WTC11 (cell line): ENCODE measurements around the gene CEP70. TPM values are rescaled to one million over a fixed set of nuclear protein-coding genes. Genes with fewer than 3 reads are reported as not detected.

Experiments used
- ATAC-seq: fragments of 200-7000 bp; cut with Tn5 transposase; 2 replicates; pipeline ENCODE4 v1.10.0; 2021; ENCODE audit warnings: mild to moderate bottlenecking, moderate library complexity
- CTCF ChIA-PET: fragments of 300-600 bp; sonication (Branson Sonifier 250); formaldehyde crosslinking; loops from one replicate; lab custom pipeline; 2021; ENCODE audit warnings: antibody characterized with exemption; lab: Charles Lee
- POLR2A ChIA-PET: fragments of 350-600 bp; sonication (Branson Sonifier 250); formaldehyde crosslinking; loops from one replicate; lab custom pipeline; 2021; ENCODE audit warnings: antibody characterized with exemption; lab: Charles Lee
- DNase-seq: peaks from one replicate; pipeline ENCODE4 v3.0.0; 2021; ENCODE audit warnings: low spot score
- H3K27ac Mint-ChIP-seq: 2 replicates; pipeline ENCODE4 v1.8.0; 2021; ENCODE audit warnings: mixed read lengths
- H3K27me3 Mint-ChIP-seq: 2 replicates; pipeline ENCODE4 v1.8.0; 2021; ENCODE audit warnings: low read depth, mild to moderate bottlenecking, moderate library complexity, mixed read lengths
- H3K36me3 Mint-ChIP-seq: 2 replicates; pipeline ENCODE4 v1.8.0; 2021; ENCODE audit warnings: mixed read lengths
- H3K4me1 Mint-ChIP-seq: 2 replicates; pipeline ENCODE4 v1.8.0; 2022; ENCODE audit warnings: mixed read lengths
- H3K4me3 Mint-ChIP-seq: 2 replicates; pipeline ENCODE4 v1.8.0; 2021; ENCODE audit warnings: mild to moderate bottlenecking, moderate library complexity, mixed read lengths
- H3K9me3 Mint-ChIP-seq: 2 replicates; pipeline ENCODE4 v1.8.0; 2021; ENCODE audit warnings: mixed read lengths
- ATF3 ChIP-seq: sonication (generic); formaldehyde crosslinking; conservative IDR thresholded peaks from 2 replicates; pipeline ENCODE4 v1.8.1; 2022; ENCODE audit warnings: mild to moderate bottlenecking, missing genetic modification reagents
- ELF4 ChIP-seq: sonication (generic); formaldehyde crosslinking; IDR thresholded peaks from 2 replicates; pipeline ENCODE4 v1.8.1; 2022; ENCODE audit warnings: low read depth, mild to moderate bottlenecking, moderate library complexity, missing genetic modification reagents
- EMX1 ChIP-seq: fragments of 250-450 bp; sonication (Bioruptor Pico); IDR thresholded peaks from 2 replicates; pipeline ENCODE4 v1.8.0; 2021; ENCODE audit warnings: mild to moderate bottlenecking
- ERG ChIP-seq: fragments of 250-450 bp; sonication (Bioruptor Pico); IDR thresholded peaks from 2 replicates; pipeline ENCODE4 v1.8.0; 2021; ENCODE audit warnings: mild to moderate bottlenecking
- ETV6 ChIP-seq: sonication (generic); formaldehyde crosslinking; IDR thresholded peaks from 2 replicates; pipeline ENCODE4 v1.8.1; 2022; ENCODE audit warnings: mild to moderate bottlenecking, missing genetic modification reagents
- FOXK1 ChIP-seq: sonication (generic); formaldehyde crosslinking; IDR thresholded peaks from 2 replicates; pipeline ENCODE4 v1.8.0; 2022; ENCODE audit warnings: mild to moderate bottlenecking, moderate library complexity, missing genetic modification reagents
- GABPB1 ChIP-seq: sonication (generic); formaldehyde crosslinking; IDR thresholded peaks from 2 replicates; pipeline ENCODE4 v1.8.1; 2023; ENCODE audit warnings: mild to moderate bottlenecking, missing genetic modification reagents
- JAZF1 ChIP-seq: fragments of 250-450 bp; sonication (Bioruptor Pico); IDR thresholded peaks from 2 replicates; pipeline ENCODE4 v1.9.0; 2021; ENCODE audit warnings: moderate library complexity, mild to moderate bottlenecking, inconsistent platforms
- JUN ChIP-seq: sonication (generic); formaldehyde crosslinking; IDR thresholded peaks from 2 replicates; pipeline ENCODE4 v1.8.0; 2023; ENCODE audit warnings: mild to moderate bottlenecking, missing genetic modification reagents
- NFYB ChIP-seq: sonication (generic); formaldehyde crosslinking; conservative IDR thresholded peaks from 2 replicates; pipeline ENCODE4 v1.8.0; 2022; ENCODE audit warnings: low read depth, missing genetic modification reagents
- NR2C2 ChIP-seq: sonication (generic); formaldehyde crosslinking; IDR thresholded peaks from 2 replicates; pipeline ENCODE4 v1.8.0; 2022; ENCODE audit warnings: mild to moderate bottlenecking, missing genetic modification reagents
- RORB ChIP-seq: fragments of 250-450 bp; sonication (Bioruptor Pico); IDR thresholded peaks from 2 replicates; pipeline ENCODE4 v1.9.0; 2021; ENCODE audit warnings: mild to moderate bottlenecking
- TEAD4 ChIP-seq: sonication (generic); formaldehyde crosslinking; IDR thresholded peaks from 2 replicates; pipeline ENCODE4 v1.8.0; 2022; ENCODE audit warnings: mild to moderate bottlenecking, missing genetic modification reagents
- ZNF281 ChIP-seq: sonication (generic); formaldehyde crosslinking; IDR thresholded peaks from 2 replicates; pipeline ENCODE4 v1.8.0; 2023; ENCODE audit warnings: mild to moderate bottlenecking, missing genetic modification reagents
- ZNF396 ChIP-seq: fragments of 250-450 bp; sonication (Bioruptor Pico); IDR thresholded peaks from 2 replicates; pipeline ENCODE4 v1.8.0; 2021; ENCODE audit warnings: mild to moderate bottlenecking, moderate library complexity, borderline replicate concordance
- ZNF671 ChIP-seq: fragments of 250-450 bp; sonication (Bioruptor Pico); IDR thresholded peaks from 2 replicates; pipeline ENCODE4 v1.8.0; 2021; ENCODE audit warnings: mild to moderate bottlenecking
- total RNA-seq: library from RNA; stranded (reverse); gene quantifications from 3 replicates; pipeline ENCODE4 v1.2.3, GENCODE V29; 2021
- TF ChIP-seq, protein P1 (sequence below): sonication (generic); formaldehyde crosslinking; IDR thresholded peaks from 2 replicates; pipeline ENCODE4 v1.8.1; 2022; ENCODE audit warnings: mild to moderate bottlenecking, moderate library complexity, missing genetic modification reagents
- TF ChIP-seq, protein P2 (sequence below): sonication (generic); formaldehyde crosslinking; IDR thresholded peaks from 2 replicates; pipeline ENCODE4 v1.8.1; 2022; ENCODE audit warnings: low read depth, missing genetic modification reagents, borderline replicate concordance
- TF ChIP-seq, protein P3 (sequence below): sonication (generic); formaldehyde crosslinking; IDR thresholded peaks from 2 replicates; pipeline ENCODE4 v1.8.0; 2022; ENCODE audit warnings: missing genetic modification reagents
- TF ChIP-seq, protein P4 (sequence below): sonication (generic); formaldehyde crosslinking; IDR thresholded peaks from 2 replicates; pipeline ENCODE4 v1.8.0; 2022; ENCODE audit warnings: mild to moderate bottlenecking, missing genetic modification reagents

The CEP70 gene
- total RNA-seq, 1 experiment from 2014 or later: 27.2 TPM

GRCh38 chr3:138638641-138639040 lies 44.6 kb upstream of the CEP70 start:
- no peak for ATAC-seq
- Mint-ChIP-seq H3K27me3 (peaks cover 7% of the 10 kb centered on the region; the same call in 1 of the 2 replicates), H3K9me3 (peaks cover 27% of the 10 kb centered on the region), H3K27ac (no peak overlapping the region), H3K4me3 (no peak overlapping the region), H3K36me3 (peaks cover 18% of the 10 kb centered on the region), H3K4me1 (no peaks in the 10 kb centered on the region)
- ChIA-PET POLR2A (no interaction called here), CTCF (interaction anchor here (1.1 to 1.3 kb wide), 2 partner anchors 13 to 285 kb away, joined by 3 to 9 read pairs; no protein-coding TSS in a partner anchor)
- no peak for DNase-seq
- TF ChIP-seq ATF3 (CRISPR knock-in tag) (no peak), ELF4 (no peak), GABPB1 (no peak), TEAD4 (CRISPR knock-in tag) (no peak), NFYB (CRISPR knock-in tag) (no peak), JUN (CRISPR knock-in tag) (no peak), JAZF1 (CRISPR knock-in tag) (no peak), EMX1 (CRISPR knock-in tag) (no peak), ZNF671 (CRISPR knock-in tag) (no peak), ETV6 (CRISPR knock-in tag) (no peak), NR2C2 (CRISPR knock-in tag) (no peak), ZNF281 (CRISPR knock-in tag) (no peak), RORB (CRISPR knock-in tag) (no peak), ERG (no peak), FOXK1 (no peak), ZNF396 (CRISPR knock-in tag) (no peak)
- TF ChIP-seq, protein P1, sequence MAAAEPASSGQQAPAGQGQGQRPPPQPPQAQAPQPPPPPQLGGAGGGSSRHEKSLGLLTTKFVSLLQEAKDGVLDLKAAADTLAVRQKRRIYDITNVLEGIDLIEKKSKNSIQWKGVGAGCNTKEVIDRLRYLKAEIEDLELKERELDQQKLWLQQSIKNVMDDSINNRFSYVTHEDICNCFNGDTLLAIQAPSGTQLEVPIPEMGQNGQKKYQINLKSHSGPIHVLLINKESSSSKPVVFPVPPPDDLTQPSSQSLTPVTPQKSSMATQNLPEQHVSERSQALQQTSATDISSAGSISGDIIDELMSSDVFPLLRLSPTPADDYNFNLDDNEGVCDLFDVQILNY (CRISPR knock-in tag): no peak
- TF ChIP-seq, protein P2, sequence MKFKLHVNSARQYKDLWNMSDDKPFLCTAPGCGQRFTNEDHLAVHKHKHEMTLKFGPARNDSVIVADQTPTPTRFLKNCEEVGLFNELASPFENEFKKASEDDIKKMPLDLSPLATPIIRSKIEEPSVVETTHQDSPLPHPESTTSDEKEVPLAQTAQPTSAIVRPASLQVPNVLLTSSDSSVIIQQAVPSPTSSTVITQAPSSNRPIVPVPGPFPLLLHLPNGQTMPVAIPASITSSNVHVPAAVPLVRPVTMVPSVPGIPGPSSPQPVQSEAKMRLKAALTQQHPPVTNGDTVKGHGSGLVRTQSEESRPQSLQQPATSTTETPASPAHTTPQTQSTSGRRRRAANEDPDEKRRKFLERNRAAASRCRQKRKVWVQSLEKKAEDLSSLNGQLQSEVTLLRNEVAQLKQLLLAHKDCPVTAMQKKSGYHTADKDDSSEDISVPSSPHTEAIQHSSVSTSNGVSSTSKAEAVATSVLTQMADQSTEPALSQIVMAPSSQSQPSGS (CRISPR knock-in tag): no peak
- TF ChIP-seq, protein P3, sequence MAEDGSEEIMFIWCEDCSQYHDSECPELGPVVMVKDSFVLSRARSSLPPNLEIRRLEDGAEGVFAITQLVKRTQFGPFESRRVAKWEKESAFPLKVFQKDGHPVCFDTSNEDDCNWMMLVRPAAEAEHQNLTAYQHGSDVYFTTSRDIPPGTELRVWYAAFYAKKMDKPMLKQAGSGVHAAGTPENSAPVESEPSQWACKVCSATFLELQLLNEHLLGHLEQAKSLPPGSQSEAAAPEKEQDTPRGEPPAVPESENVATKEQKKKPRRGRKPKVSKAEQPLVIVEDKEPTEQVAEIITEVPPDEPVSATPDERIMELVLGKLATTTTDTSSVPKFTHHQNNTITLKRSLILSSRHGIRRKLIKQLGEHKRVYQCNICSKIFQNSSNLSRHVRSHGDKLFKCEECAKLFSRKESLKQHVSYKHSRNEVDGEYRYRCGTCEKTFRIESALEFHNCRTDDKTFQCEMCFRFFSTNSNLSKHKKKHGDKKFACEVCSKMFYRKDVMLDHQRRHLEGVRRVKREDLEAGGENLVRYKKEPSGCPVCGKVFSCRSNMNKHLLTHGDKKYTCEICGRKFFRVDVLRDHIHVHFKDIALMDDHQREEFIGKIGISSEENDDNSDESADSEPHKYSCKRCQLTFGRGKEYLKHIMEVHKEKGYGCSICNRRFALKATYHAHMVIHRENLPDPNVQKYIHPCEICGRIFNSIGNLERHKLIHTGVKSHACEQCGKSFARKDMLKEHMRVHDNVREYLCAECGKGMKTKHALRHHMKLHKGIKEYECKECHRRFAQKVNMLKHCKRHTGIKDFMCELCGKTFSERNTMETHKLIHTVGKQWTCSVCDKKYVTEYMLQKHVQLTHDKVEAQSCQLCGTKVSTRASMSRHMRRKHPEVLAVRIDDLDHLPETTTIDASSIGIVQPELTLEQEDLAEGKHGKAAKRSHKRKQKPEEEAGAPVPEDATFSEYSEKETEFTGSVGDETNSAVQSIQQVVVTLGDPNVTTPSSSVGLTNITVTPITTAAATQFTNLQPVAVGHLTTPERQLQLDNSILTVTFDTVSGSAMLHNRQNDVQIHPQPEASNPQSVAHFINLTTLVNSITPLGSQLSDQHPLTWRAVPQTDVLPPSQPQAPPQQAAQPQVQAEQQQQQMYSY: no peak
- TF ChIP-seq, protein P4, sequence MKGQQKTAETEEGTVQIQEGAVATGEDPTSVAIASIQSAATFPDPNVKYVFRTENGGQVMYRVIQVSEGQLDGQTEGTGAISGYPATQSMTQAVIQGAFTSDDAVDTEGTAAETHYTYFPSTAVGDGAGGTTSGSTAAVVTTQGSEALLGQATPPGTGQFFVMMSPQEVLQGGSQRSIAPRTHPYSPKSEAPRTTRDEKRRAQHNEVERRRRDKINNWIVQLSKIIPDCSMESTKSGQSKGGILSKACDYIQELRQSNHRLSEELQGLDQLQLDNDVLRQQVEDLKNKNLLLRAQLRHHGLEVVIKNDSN: no peak
